Uterus (tissue), 4 donors: Measurements from ENCODE around the gene GPR162. TPM values are rescaled to one million over a fixed set of nuclear protein-coding genes. Genes with fewer than 3 reads are reported as not detected.

ENCODE experiments used
- DNase-seq, 2 donors: peaks; one replicate each; pipeline ENCODE4 v3.0.0-alpha.2; 2019 to 2020
- H3K27ac ChIP-seq, 2 donors: fragments of 200-600 bp; sonication (generic); 1 replicate in 1 of 2; 2 replicates in 1 of 2; pipeline ENCODE4 v1.5.1; 2016 to 2018
- H3K27me3 ChIP-seq, 2 donors: fragments of 200-600 bp; sonication (generic); one replicate each; pipeline ENCODE4 v1.5.1; 2018 to 2019; ENCODE audit warnings: control low read depth in 1 of 2
- H3K36me3 ChIP-seq, 2 donors: fragments of 200-600 bp; sonication (generic); one replicate each; pipeline ENCODE4 v1.5.1; 2019; ENCODE audit warnings: control low read depth in 1 of 2
- H3K4me1 ChIP-seq, 2 donors: fragments of 200-600 bp; sonication (generic); one replicate each; pipeline ENCODE4 v1.5.1; 2018 to 2019; ENCODE audit warnings: control low read depth in 1 of 2
- H3K4me3 ChIP-seq, 2 donors: fragments of 200-600 bp; sonication (generic); 1 replicate in 1 of 2; 2 replicates in 1 of 2; pipeline ENCODE4 v1.5.1; 2018 to 2019; ENCODE audit warnings: mild to moderate bottlenecking in 1 of 2
- H3K9me3 ChIP-seq, 2 donors: fragments of 200-600 bp; sonication (generic); one replicate each; pipeline ENCODE4 v1.5.1; 2019; ENCODE audit warnings: control low read depth in 1 of 2
- POLR2A ChIP-seq, 2 donors: fragments of 450-650 bp; IDR thresholded peaks; one replicate each; pipeline ENCODE4 v1.6.1; 2016; ENCODE audit warnings: antibody characterized with exemption in 2 of 2, mild to moderate bottlenecking in 1 of 2, moderate library complexity in 1 of 2
- intact Hi-C: fragments of 100-400 bp; cut with DNase I; formaldehyde crosslinking; loops from one replicate; pipeline ENCODE4 v1.15.1; 2023; ENCODE audit warnings: low total_unique reads
- total RNA-seq, 4 donors: library from RNA; depleted of rRNA in 3 of 4; stranded (reverse); fragments of >200 nt in 3 of 4; gene quantifications; one replicate each; pipeline versions ENCODE4 v1.1.0 to v1.2.4, GENCODE V29; 2014 to 2023
- TF ChIP-seq, protein P1 (sequence below), 4 experiments: fragments of 200-600 bp in 2 of 4; fragments of 450-650 bp in 2 of 4; sonication (generic) in 2 of 4; IDR thresholded peaks; one replicate each; pipeline ENCODE4 v1.5.1; 2016 to 2019; ENCODE audit warnings: antibody characterized with exemption in 4 of 4, mild to moderate bottlenecking in 2 of 4, moderate library complexity in 1 of 4
- donor health status: DM: yes; HTN: yes; CAD: no.

GPR162 gene
- total RNA-seq, 4 donors from 2014 or later, result 0.29 to 23.1 (median 3.4) TPM

GRCh38 chr12:6822426-6823135, 960 bp downstream of the GPR162 start:
- TF ChIP-seq, protein P1, sequence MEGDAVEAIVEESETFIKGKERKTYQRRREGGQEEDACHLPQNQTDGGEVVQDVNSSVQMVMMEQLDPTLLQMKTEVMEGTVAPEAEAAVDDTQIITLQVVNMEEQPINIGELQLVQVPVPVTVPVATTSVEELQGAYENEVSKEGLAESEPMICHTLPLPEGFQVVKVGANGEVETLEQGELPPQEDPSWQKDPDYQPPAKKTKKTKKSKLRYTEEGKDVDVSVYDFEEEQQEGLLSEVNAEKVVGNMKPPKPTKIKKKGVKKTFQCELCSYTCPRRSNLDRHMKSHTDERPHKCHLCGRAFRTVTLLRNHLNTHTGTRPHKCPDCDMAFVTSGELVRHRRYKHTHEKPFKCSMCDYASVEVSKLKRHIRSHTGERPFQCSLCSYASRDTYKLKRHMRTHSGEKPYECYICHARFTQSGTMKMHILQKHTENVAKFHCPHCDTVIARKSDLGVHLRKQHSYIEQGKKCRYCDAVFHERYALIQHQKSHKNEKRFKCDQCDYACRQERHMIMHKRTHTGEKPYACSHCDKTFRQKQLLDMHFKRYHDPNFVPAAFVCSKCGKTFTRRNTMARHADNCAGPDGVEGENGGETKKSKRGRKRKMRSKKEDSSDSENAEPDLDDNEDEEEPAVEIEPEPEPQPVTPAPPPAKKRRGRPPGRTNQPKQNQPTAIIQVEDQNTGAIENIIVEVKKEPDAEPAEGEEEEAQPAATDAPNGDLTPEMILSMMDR (IDR thresholded peaks at IDR 0.05), result no peak
- TF ChIP-seq POLR2A (IDR thresholded peaks at IDR 0.05), result no peak
- Histone ChIP-seq H3K9me3 (no peaks in the 10 kb centered on the region), H3K36me3 (no peaks in the 10 kb centered on the region), H3K4me1 (peaks cover 0 to 5% of the 10 kb centered on the region in 2 donors), H3K27me3 (peaks cover 0 to 4% of the 10 kb centered on the region in 2 donors), H3K27ac (no peak overlapping the region), H3K4me3 (no peak overlapping the region)
- intact Hi-C loops, result loop anchor here (10.0 kb wide), 1 partner anchor 68 kb away; the partner anchor contains the start of gene MLF2
- no peak for DNase-seq

DNA sequence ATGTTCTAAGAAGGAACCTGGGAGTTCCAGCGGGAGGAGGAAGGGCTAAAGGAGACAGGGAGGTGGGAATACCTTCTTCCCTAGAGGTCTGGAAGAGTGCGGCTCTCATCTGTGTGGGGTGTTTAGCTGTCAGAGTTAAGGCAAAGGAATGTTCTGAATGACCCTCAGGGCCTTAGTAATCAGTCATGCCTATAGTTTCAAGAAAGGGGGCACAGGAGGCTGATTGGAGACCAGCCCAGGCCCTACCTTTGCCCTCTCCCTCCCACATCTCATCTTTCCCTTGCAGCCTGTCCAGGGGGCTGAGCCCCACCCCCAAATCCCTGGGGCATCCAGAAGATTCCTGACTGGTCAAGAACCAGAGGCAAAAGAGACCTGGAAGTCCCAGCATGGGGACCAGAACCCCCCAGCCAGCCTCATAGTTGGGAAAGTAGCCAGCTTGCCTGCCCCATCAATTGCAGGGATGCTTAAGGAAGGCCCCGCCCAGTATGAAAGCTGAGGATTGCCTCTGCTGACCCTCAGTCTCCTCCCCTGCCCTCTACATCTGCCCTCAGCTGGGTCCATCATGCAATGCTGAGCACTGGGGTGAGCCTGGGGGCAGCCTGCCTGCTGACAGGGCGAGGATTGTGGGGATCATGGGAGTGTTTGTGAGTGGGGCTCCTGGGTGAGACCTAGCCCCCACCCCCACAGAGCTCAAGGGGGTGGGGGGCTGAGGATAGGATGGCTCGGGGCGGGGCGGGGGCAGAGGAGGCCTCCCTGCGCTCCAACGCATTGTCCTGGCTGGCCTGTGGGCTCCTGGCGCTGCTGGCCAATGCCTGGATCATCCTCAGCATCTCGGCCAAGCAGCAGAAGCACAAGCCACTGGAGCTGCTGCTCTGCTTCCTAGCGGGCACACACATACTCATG, 1.8 kb downstream of the GPR162 start:
- H3K4me1 ChIP-seq, result peaks cover 0 to 5% of the 10 kb centered on the region in 2 donors
- H3K27ac ChIP-seq, result no peak overlapping the region
- intact Hi-C loops, result loop anchor here (10.0 kb wide), 1 partner anchor 69 kb away; the partner anchor contains the start of gene MLF2
- no peak for TF ChIP-seq POLR2A (IDR thresholded peaks at IDR 0.05)
- TF ChIP-seq, protein P1 (IDR thresholded peaks at IDR 0.05), result no peak
- H3K27me3 ChIP-seq, result peaks cover 0 to 4% of the 10 kb centered on the region in 2 donors
- no peaks in the 10 kb centered on the region for H3K9me3 ChIP-seq
- H3K36me3 ChIP-seq, result no peaks in the 10 kb centered on the region
- H3K4me3 ChIP-seq, result no peak overlapping the region
- DNase-seq, result no peak

- Histone ChIP-seq H3K4me3 (no peak overlapping the region), H3K27ac (no peak overlapping the region), H3K4me1 (peaks cover 0 to 5% of the 10 kb centered on the region in 2 donors), H3K9me3 (no peaks in the 10 kb centered on the region), H3K36me3 (no peaks in the 10 kb centered on the region), H3K27me3 (peaks cover 0 to 4% of the 10 kb centered on the region in 2 donors)
- intact Hi-C loops, result loop anchor here (10.0 kb wide), 1 partner anchor 69 kb away; the partner anchor contains the start of gene MLF2
- no peak for TF ChIP-seq POLR2A (IDR thresholded peaks at IDR 0.05)
- TF ChIP-seq, protein P1 (IDR thresholded peaks at IDR 0.05), result no peak
- DNase-seq, result no peak
These were observed 2.6 kb downstream of the GPR162 start for GRCh38 chr12:6824085-6824775.

- peaks cover 0 to 5% of the 10 kb centered on the region in 2 donors for H3K4me1 ChIP-seq
- H3K9me3 ChIP-seq, result no peaks in the 10 kb centered on the region
- peak overlapping the region; percentile 13 to 18 for H3K4me3 ChIP-seq
- TF ChIP-seq, protein P1 (IDR thresholded peaks at IDR 0.05), result no peak
- TF ChIP-seq POLR2A (IDR thresholded peaks at IDR 0.05), result no peak
- no peak for DNase-seq
- peak overlapping the region in 1 of 2 donors; percentile 24 for H3K27ac ChIP-seq
- H3K36me3 ChIP-seq, result no peaks in the 10 kb centered on the region
- H3K27me3 ChIP-seq, result peaks cover 0 to 4% of the 10 kb centered on the region in 2 donors
- intact Hi-C loops, result loop anchor here (10.0 kb wide), 1 partner anchor 70 kb away; the partner anchor contains the start of gene MLF2
These were observed 3.3 kb downstream of the GPR162 start for GRCh38 chr12:6824901-6825381.
